ENCODE results near the gene MEGF8.
"Not testable (repeated sequence)": the region's sequence is repeated elsewhere in the genome, so short reads cannot be mapped to it uniquely, and the experiment has no call there.

The MEGF8 gene

GRCh38 chr19:42306646-42307045 lies 18.8 kb upstream of the MEGF8 start:
- no peak for DNase-seq

GRCh38 chr19:42309686-42310085 lies 15.7 kb upstream of the MEGF8 start:
- DNase-seq = no peak

GRCh38 chr19:42311657-42312056 lies 13.8 kb upstream of the MEGF8 start:
- DNase-seq = no peak

GRCh38 chr19:42312370-42312769 lies 13.1 kb upstream of the MEGF8 start:
- no peak for DNase-seq

GRCh38 chr19:42313096-42313839 lies 12.2 kb upstream of the MEGF8 start, which contains the start of gene TMEM145:
Gene TMEM145, plus strand, starts transcription at chr19:42313309. Its CDS starts 68 bp downstream, at chr19:42313377.
- peak; percentile 54 for DNase-seq

DNA sequence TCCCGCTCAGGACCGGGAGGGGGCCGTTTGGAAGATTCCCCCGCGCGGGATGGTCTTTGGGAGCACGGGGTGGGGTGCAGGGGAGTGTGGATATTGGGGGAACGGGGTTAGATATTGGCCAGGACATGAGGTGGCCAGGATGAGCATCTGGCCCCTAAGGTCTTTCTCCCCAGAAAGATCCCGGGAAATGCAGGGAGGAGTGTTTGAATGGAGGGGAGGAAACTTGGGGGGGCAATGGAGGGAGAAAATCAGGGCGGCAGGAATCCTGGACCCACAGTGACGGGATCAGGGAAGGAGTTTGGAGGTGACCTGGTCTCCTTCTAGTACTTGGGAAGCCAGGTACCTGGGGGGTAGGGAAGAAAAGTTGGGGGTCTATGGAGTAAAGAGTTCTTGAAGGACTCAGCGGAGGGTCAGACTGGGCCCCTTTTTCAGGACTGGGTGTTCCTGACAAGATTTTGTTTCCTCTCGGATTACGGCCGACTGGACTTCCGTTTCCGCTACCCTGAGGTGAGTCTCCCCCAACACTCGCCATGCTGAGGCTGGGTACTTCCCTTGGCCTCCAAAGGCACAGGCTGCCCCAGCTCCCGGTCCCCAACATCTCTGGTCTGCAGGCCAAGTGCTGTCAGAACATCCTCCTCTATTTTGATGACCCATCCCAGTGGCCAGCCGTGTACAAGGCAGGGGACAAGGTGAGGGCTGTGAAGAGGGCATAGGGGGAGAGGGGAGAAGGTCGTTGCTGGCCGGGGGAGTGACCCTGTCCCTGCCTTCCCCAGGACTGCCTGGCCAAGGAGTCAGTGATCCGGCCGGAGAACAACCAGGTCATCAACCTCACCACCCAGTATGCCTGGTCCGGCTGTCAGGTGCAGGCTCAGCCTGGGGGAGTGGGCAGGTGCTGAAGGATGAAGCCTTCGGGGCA lies 11.3 kb upstream of the MEGF8 start:
- DNase-seq = no peak

GRCh38 chr19:42315024-42315423 lies 10.4 kb upstream of the MEGF8 start:
- no peak for DNase-seq

- DNase-seq = no peak
Observed at GRCh38 chr19:42316223-42317211, 8.9 kb upstream of the MEGF8 start.

DNA sequence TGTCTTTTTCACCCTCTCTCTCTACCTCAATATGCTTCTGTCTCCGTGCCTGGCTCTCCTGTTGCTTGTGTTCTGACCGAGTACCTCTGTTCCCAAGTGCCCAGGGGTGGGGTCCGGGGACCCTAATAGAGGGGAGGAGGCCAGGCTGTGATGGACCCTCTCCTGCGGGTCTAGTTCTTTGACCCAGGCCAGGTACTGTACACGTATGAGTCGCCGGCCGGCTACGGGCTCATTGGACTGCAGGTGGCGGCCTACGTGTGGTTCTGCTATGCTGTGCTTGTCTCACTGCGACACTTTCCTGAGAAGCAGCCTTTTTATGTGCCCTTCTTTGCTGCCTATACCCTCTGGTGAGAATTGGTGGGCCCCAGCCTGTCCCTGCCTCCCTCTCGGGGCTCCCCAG lies 7.9 kb upstream of the MEGF8 start:
- no peak for DNase-seq

DNA sequence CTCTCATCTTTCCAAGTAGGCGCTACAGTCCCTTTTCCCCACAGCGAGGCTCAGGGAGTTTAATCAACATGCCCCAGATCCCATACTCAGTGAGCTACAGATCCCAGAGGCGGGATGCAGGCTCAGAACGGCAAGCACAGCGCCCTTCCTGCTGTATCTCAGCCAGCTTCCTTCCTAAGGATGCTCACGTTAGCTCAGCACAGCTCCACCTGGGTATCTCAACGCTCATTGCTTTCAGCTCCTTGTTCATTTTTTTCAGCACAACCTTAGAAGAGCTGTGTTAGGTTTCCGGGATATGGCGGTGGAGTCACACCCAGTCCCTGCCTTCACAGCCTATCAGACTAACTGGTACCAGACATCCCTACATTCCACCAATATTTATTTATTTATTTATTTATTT lies 3.1 kb upstream of the MEGF8 start:
- no peak for DNase-seq

- no peak for DNase-seq
Observed at GRCh38 chr19:42323473-42323851, 2.0 kb upstream of the MEGF8 start.

DNA sequence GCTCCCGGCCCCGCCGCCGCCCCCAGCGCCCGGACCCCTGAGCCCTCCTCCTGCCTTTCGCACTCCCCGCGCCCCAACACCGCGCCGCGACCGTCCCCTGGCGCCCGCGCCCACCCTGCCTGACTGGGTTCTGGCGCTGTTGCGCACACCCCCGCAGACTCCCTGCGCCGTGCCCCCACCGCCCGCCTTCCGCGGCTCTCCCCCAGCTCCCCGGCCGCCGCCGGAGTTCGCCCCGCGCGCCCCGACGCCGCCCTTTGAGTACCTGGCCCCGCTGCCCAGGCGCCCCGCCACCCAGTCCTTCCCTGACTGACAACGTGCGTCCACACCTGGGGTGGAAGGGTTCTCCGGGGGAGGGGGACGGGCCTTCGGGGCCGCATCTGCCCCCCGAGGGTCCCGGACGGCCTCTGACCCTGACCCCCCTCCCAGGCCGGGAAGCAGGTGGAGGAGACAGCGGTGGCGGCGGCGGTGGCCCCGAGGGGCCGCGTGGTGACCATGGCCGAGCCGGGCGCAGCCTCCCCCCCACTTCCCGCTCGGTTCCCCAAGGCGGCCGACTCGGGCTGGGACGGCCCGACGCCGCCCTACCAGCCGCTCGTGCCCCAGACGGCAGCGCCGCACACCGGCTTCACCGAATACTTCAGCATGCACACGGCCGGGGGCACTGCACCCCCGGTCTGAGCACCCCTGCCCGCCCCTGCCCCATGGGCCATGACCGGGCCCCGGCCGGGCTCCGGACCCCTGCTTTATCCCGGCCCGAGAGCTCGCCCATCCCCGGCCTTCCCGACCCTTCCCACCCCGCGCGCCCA lies 1.4 kb upstream of the MEGF8 start:
- DNase-seq = peak; percentile 19

GRCh38 chr19:42324655-42325307 lies 654 bp upstream of the MEGF8 start:
- DNase-seq = no peak

GRCh38 chr19:42325896-42326771 lies 699 bp downstream of the MEGF8 start:
- peak; percentile 26 for DNase-seq

GRCh38 chr19:42326969-42327368 lies 1.5 kb downstream of the MEGF8 start:
- DNase-seq = no peak

DNA sequence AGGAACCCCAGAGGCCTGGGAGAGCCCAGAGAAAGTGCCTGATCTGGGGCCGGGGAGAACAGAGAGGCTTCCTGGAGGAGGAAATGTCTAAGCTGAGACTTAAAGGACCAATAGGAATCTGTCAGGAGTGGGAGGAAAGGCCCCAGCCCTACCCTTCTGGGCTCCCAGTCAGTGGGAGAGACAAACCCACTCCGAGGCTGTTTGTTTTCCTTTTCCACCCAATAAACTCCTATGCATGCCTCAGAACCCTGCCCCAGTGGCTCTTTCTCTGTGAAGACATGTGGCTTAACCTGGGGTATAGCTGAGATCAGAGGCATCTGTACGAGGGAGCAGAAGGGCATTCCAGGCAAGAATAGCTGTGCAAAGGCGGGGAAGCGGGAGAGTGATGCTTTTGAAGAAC lies 1.9 kb downstream of the MEGF8 start:
- no peak for DNase-seq

DNA sequence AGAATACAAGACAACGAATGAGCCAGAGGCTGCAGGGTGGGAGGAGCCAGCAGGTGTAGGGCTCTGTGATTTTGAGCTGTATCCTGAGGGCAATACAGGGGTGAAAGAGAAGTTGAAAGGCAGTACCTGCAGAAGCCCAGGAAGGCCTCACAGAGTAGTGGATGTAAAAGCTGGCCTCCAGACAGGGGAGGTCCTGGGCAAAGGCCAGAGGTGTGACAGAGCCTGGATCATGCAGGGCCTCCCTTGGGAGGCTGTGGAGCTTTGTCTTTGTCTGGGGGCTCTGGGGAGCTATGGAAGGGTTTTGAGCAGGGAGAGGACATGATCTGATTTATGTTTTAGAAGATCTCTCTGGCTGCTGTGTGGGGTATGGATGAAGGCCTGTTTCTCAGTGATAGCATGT lies 2.7 kb downstream of the MEGF8 start:
- no peak for DNase-seq

DNA sequence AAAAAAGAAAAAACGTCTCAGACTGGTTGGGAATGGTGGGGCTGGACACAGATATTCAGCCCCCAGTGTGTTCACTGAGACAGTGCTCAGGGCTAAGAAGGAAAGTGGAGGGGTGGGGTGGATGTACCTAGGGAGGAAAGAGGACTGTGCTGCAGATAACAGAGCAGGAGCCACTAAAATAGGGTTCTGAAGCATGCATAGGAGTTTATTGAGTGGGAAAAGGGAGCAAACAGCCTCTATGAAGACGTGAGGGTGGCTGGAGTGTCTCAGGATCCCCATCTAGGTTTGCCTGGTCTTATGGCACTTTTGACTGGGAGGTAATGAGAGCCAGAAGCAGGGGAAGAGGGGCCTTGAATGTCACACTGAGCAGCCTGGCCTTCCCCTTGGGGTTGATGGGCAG lies 3.4 kb downstream of the MEGF8 start:
- no peak for DNase-seq

GRCh38 chr19:42330241-42330711 lies 4.8 kb downstream of the MEGF8 start:
- DNase-seq = no peak

GRCh38 chr19:42331333-42331732 lies 5.9 kb downstream of the MEGF8 start:
- not testable (repeated sequence) for DNase-seq

All from activated naive CD4-positive, alpha-beta T cell treated with anti-CD3 and anti-CD28 coated beads, Interleukin-2, amount 50 U/mL, for 16 hours (primary cell).